Measurements from ENCODE around the gene LIMS1.

DNA sequence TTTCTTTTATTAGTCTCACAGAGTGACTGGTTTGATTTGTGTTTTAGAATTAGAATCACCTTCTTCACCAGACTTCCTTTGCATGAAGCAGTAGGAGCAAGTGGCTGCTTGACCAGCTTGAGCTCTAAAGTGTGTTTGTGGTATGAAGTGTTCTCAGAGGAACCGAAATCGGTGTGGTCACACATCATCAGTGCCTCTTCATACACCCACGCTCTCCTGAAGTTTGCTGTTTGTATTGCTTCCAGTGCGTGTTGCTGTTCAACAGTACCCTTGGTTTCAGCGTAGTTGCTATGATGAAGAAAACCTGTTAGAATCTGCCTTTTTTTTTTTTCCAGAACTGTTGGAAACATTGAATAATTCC is 77.9 kb downstream of the LIMS1 start:
- TF ChIP-seq GATA3 (IDR thresholded peaks at IDR 0.05; ENCODE audit: low read depth, low read length) (no peak), GATA2 (IDR thresholded peaks at IDR 0.05; ENCODE audit: low read depth, low read length) (no peak)
